GM23338 (cell line): ENCODE results near the gene ARPC5. TPM values are rescaled to one million over a fixed set of nuclear protein-coding genes. Genes with fewer than 3 reads are reported as not detected.

ENCODE experiments used
- ATAC-seq: fragments of 200-7000 bp; cut with Tn5 transposase; 3 replicates; pipeline ENCODE4 v1.9.1; 2020
- DNase-seq: peaks from one replicate; pipeline ENCODE4 v3.0.0-alpha.2; 2015; ENCODE audit warnings: low spot score
- H2AFZ ChIP-seq: fragments of 200-600 bp; sonication (generic); 2 replicates; pipeline ENCODE4 v1.8.0; 2016; ENCODE audit warnings: antibody characterized with exemption, mild to moderate bottlenecking, moderate library complexity
- H3F3A ChIP-seq: fragments of 200-600 bp; sonication (generic); replicated peaks from 2 replicates; pipeline ENCODE4 v1.8.0; 2017; ENCODE audit warnings: antibody characterized with exemption, mixed run types, low read depth
- H3K27ac ChIP-seq: fragments of 200-600 bp; sonication (generic); 2 replicates; pipeline ENCODE4 v1.6.1; 2016; ENCODE audit warnings: low read depth
- H3K27me3 ChIP-seq: fragments of 200-600 bp; sonication (generic); 2 replicates; pipeline ENCODE4 v1.8.0; 2016; ENCODE audit warnings: mild to moderate bottlenecking, mixed run types, moderate library complexity; ENCODE audit not compliant: insufficient read depth
- H3K36me3 ChIP-seq: fragments of 200-600 bp; sonication (generic); 2 replicates; pipeline ENCODE4 v1.8.0; 2016; ENCODE audit warnings: mild to moderate bottlenecking; ENCODE audit not compliant: insufficient read depth
- H3K4me1 ChIP-seq: fragments of 200-600 bp; sonication (generic); 2 replicates; pipeline ENCODE4 v1.8.0; 2016; ENCODE audit warnings: mild to moderate bottlenecking, moderate library complexity; ENCODE audit not compliant: insufficient read depth
- H3K4me2 ChIP-seq: fragments of 200-600 bp; sonication (generic); 2 replicates; pipeline ENCODE4 v1.7.1; 2017; ENCODE audit warnings: mixed run types
- H3K4me3 ChIP-seq: fragments of 200-600 bp; sonication (generic); 2 replicates; pipeline ENCODE4 v1.6.1; 2016; ENCODE audit warnings: mixed run types
- H3K79me2 ChIP-seq: fragments of 200-600 bp; sonication (generic); replicated peaks from 2 replicates; pipeline ENCODE4 v1.8.0; 2017; ENCODE audit warnings: mild to moderate bottlenecking; ENCODE audit not compliant: insufficient read depth
- H3K9me2 ChIP-seq: fragments of 200-600 bp; sonication (generic); 2 replicates; pipeline ENCODE4 v1.8.0; 2017; ENCODE audit not compliant: insufficient read depth
- H4K20me1 ChIP-seq: fragments of 200-600 bp; sonication (generic); replicated peaks from 2 replicates; pipeline ENCODE4 v1.8.0; 2017; ENCODE audit warnings: mild to moderate bottlenecking; ENCODE audit not compliant: insufficient read depth
- H3K27ac Mint-ChIP-seq: 2 replicates; pipeline ENCODE4 v1.8.0; 2020; ENCODE audit warnings: inconsistent platforms, mild to moderate bottlenecking, moderate library complexity, mixed read lengths
- H3K27me3 Mint-ChIP-seq: 3 replicates; pipeline ENCODE4 v1.8.0; 2022; ENCODE audit warnings: low read depth, mild to moderate bottlenecking, moderate library complexity, mixed read lengths, inconsistent platforms; ENCODE audit not compliant: insufficient read depth, poor library complexity
- H3K36me3 Mint-ChIP-seq: 3 replicates; pipeline ENCODE4 v1.8.0; 2021; ENCODE audit warnings: low read depth, mild to moderate bottlenecking, inconsistent platforms, moderate library complexity, mixed read lengths
- H3K4me1 Mint-ChIP-seq: 3 replicates; pipeline ENCODE4 v1.8.0; 2020; ENCODE audit warnings: mild to moderate bottlenecking, inconsistent platforms, mixed read lengths
- H3K4me3 Mint-ChIP-seq: 3 replicates; pipeline ENCODE4 v1.8.0; 2021; ENCODE audit warnings: moderate library complexity, mild to moderate bottlenecking, inconsistent platforms, mixed read lengths
- H3K9me3 Mint-ChIP-seq: 3 replicates; pipeline ENCODE4 v1.8.0; 2020; ENCODE audit warnings: moderate library complexity, mild to moderate bottlenecking, inconsistent platforms, mixed read lengths
- CREB1 ChIP-seq: fragments of 250-450 bp; sonication (Bioruptor Pico); IDR thresholded peaks from 2 replicates; pipeline ENCODE4 v1.5.0; 2020; ENCODE audit warnings: low read depth, mild to moderate bottlenecking, moderate library complexity
- CTCF ChIP-seq, 2 experiments: fragments of 200-600 bp in 1 of 2; sonication (generic) in 1 of 2; conservative IDR thresholded peaks; 2 replicates each; pipeline versions ENCODE4 v1.5.1 to v1.6.1; 2016 to 2017; ENCODE audit warnings: antibody characterized with exemption in 2 of 2, low read depth in 2 of 2, mild to moderate bottlenecking in 2 of 2, moderate library complexity in 1 of 2
- ETS1 ChIP-seq: IDR thresholded peaks from 2 replicates; pipeline ENCODE4 v1.6.1; 2016; ENCODE audit warnings: antibody characterized with exemption
- EZH2 ChIP-seq: fragments of 200-600 bp; sonication (generic); IDR thresholded peaks from one replicate; pipeline ENCODE4 v1.8.0; 2017; ENCODE audit warnings: antibody characterized with exemption, mild to moderate bottlenecking, low read depth; ENCODE audit not compliant: unreplicated experiment
- EZH2phosphoT487 ChIP-seq: fragments of 200-600 bp; sonication (generic); IDR thresholded peaks from one replicate; pipeline ENCODE4 v1.8.1; 2018; ENCODE audit warnings: antibody characterized with exemption; ENCODE audit not compliant: unreplicated experiment
- JUNB ChIP-seq: IDR thresholded peaks from one replicate; pipeline ENCODE4 v1.6.1; 2016; ENCODE audit warnings: antibody characterized with exemption; ENCODE audit not compliant: unreplicated experiment
- NANOG ChIP-seq: IDR thresholded peaks from 2 replicates; pipeline ENCODE4 v1.6.1; 2016; ENCODE audit warnings: antibody characterized with exemption, borderline replicate concordance
- POLR2AphosphoS5 ChIP-seq: IDR thresholded peaks from 2 replicates; pipeline ENCODE4 v1.6.1; 2016; ENCODE audit warnings: antibody characterized with exemption, low read depth
- REST ChIP-seq: IDR thresholded peaks from one replicate; pipeline ENCODE4 v1.6.1; 2018; ENCODE audit warnings: antibody characterized with exemption; ENCODE audit not compliant: unreplicated experiment
- STAT1 ChIP-seq: IDR thresholded peaks from one replicate; pipeline ENCODE4 v1.6.1; 2016; ENCODE audit warnings: antibody characterized with exemption; ENCODE audit not compliant: unreplicated experiment
- ZNF114 ChIP-seq: fragments of 250-450 bp; sonication (Bioruptor Pico); IDR thresholded peaks from 2 replicates; pipeline ENCODE4 v1.5.0; 2020; ENCODE audit warnings: mild to moderate bottlenecking, moderate library complexity
- ZNF331 ChIP-seq: fragments of 250-450 bp; sonication (Bioruptor Pico); IDR thresholded peaks from 2 replicates; pipeline ENCODE4 v1.5.0; 2020; ENCODE audit warnings: low read depth, mild to moderate bottlenecking, moderate library complexity
- ZNF462 ChIP-seq: fragments of 250-450 bp; sonication (Bioruptor Pico); IDR thresholded peaks from 2 replicates; pipeline ENCODE4 v1.5.0; 2020; ENCODE audit warnings: mild to moderate bottlenecking, moderate library complexity
- polyA plus RNA-seq: library from polyadenylated mRNA; unstranded; fragments of >200 nt; fragmentation: Nextera tagmentation; extraction: Ambion mirVana; gene quantifications from 2 replicates; pipeline ENCODE4 v1.2.1, GENCODE V29; 2016
- total RNA-seq: library from RNA; depleted of rRNA; stranded (reverse); fragments of >200 nt; shearing (Covaris generic); gene quantifications from 2 replicates; pipeline ENCODE4 v1.2.3, GENCODE V29; 2014

The ARPC5 gene
- total and polyA plus RNA-seq, 2 experiments from 2014 or later = 75.4 to 98.9 TPM

- no peak overlapping the region for H2AFZ ChIP-seq
Measured at GRCh38 chr1:183656355-183656754, 20.8 kb upstream of the ARPC5 start.

More at GRCh38 chr1:183656355-183656754, 20.8 kb upstream of the ARPC5 start:
- TF ChIP-seq NANOG (no peak), ZNF462 (CRISPR knock-in tag) (no peak), ETS1 (no peak), CREB1 (no peak), ZNF114 (CRISPR knock-in tag) (no peak), ZNF331 (CRISPR knock-in tag) (no peak), CTCF (conservative IDR thresholded peaks at IDR 0.05; ENCODE audit: low read depth in 2 of 2) (no peak), POLR2AphosphoS5 (no peak), EZH2 (no peak), EZH2phosphoT487 (no peak), STAT1 (no peak), REST (no peak), JUNB (no peak)
- Histone ChIP-seq H3K36me3 (no peaks in the 10 kb centered on the region), H3K4me1 (no peaks in the 10 kb centered on the region), H4K20me1 (no peaks in the 10 kb centered on the region), H3K4me2 (no peak overlapping the region), H3F3A (no peaks in the 10 kb centered on the region), H3K27me3 (no peaks in the 10 kb centered on the region), H3K27ac (no peak overlapping the region), H3K4me3 (no peak overlapping the region), H3K79me2 (no peaks in the 10 kb centered on the region), H3K9me2 (no peaks in the 10 kb centered on the region)
- H3K27ac Mint-ChIP-seq = no peak overlapping the region
- peaks cover 5% of the 10 kb centered on the region; the same call in 1 of the 3 replicates for H3K9me3 Mint-ChIP-seq
- peaks cover 3% of the 10 kb centered on the region; the same call in 1 of the 3 replicates for H3K36me3 Mint-ChIP-seq
- no peak overlapping the region for H3K4me3 Mint-ChIP-seq
- H3K27me3 Mint-ChIP-seq = no peaks in the 10 kb centered on the region
- DNase-seq = no peak
- H3K4me1 Mint-ChIP-seq = peaks cover 4% of the 10 kb centered on the region; the same call in 2 of the 3 replicates
- ATAC-seq = no peak
